Colonic mucosa (tissue), 4 donors: ENCODE data around the gene STK33. TPM values are rescaled to one million over a fixed set of nuclear protein-coding genes. Genes with fewer than 3 reads are reported as not detected.

ENCODE experiments used
- DNase-seq: peaks from one replicate; pipeline ENCODE4 v3.0.0-alpha.2; 2020
- H3K27ac ChIP-seq: fragments of 200-600 bp; one replicate; pipeline ENCODE4 v1.8.0; 2021
- H3K27me3 ChIP-seq: fragments of 200-600 bp; one replicate; pipeline ENCODE4 v1.8.0; 2021
- H3K36me3 ChIP-seq: fragments of 200-600 bp; one replicate; pipeline ENCODE4 v1.8.0; 2021
- H3K4me1 ChIP-seq: fragments of 200-600 bp; one replicate; pipeline ENCODE4 v1.8.0; 2021; ENCODE audit warnings: mild to moderate bottlenecking
- H3K4me3 ChIP-seq: fragments of 200-600 bp; one replicate; pipeline ENCODE4 v1.8.0; 2021
- H3K9ac ChIP-seq, 2 donors: one replicate each; pipeline ENCODE4 v1.7.0; 2013; ENCODE audit warnings: control low read depth in 2 of 2, low read depth in 2 of 2, low read length in 2 of 2
- H3K9me3 ChIP-seq: fragments of 200-600 bp; one replicate; pipeline ENCODE4 v1.8.0; 2021
- CTCF ChIP-seq: fragments of 200-600 bp; IDR thresholded peaks from one replicate; pipeline ENCODE4 v1.8.0; 2022; ENCODE audit warnings: antibody characterized with exemption, mild to moderate bottlenecking
- intact Hi-C: fragments of 100-400 bp; cut with DNase I; formaldehyde crosslinking; loops from one replicate; pipeline ENCODE4 v1.14.1; 2022
- total RNA-seq, 2 donors: library from RNA; stranded (reverse); fragmentation: NEBNext Ultra II Directional in 1 of 2; extraction: Animal tissue kit (Norgen Biotek cat#: 25700) in 1 of 2; gene quantifications; one replicate each; pipeline ENCODE4 v1.2.1, GENCODE V29; 2021
- donor health status: healthy.
- donor health status: DM: no; HTN: no; CAD: no.
- donor health status: DM: no; HTN: no; CAD: no.

STK33 gene
- total RNA-seq, 2 donors from 2014 or later: 3.7 to 4.1 TPM

GRCh38 chr11:8392886-8393285 lies 201.1 kb downstream of the STK33 start:
- H3K27me3 ChIP-seq: no peaks in the 10 kb centered on the region
- intact Hi-C loops: no loop called here
- DNase-seq: no peak
- TF ChIP-seq CTCF: no peak
- H3K4me1 ChIP-seq: no peaks in the 10 kb centered on the region
- H3K36me3 ChIP-seq: no peaks in the 10 kb centered on the region
- H3K9me3 ChIP-seq: no peaks in the 10 kb centered on the region
- no peak overlapping the region for H3K27ac ChIP-seq
- no peak overlapping the region for H3K4me3 ChIP-seq
- no peak overlapping the region for H3K9ac ChIP-seq

- Histone ChIP-seq H3K4me1 (no peaks in the 10 kb centered on the region), H3K4me3 (no peak overlapping the region)
- DNase-seq: no peak
Measured at GRCh38 chr11:8392166-8392565, 201.9 kb downstream of the STK33 start.

GRCh38 chr11:8390851-8391612 lies 203.0 kb downstream of the STK33 start:
- intact Hi-C loops: no loop called here
- no peak overlapping the region for H3K4me3 ChIP-seq
- no peak overlapping the region for H3K27ac ChIP-seq
- H3K9me3 ChIP-seq: no peaks in the 10 kb centered on the region
- H3K36me3 ChIP-seq: no peaks in the 10 kb centered on the region
- no peak overlapping the region for H3K9ac ChIP-seq
- no peak for TF ChIP-seq CTCF
- H3K4me1 ChIP-seq: no peaks in the 10 kb centered on the region
- no peaks in the 10 kb centered on the region for H3K27me3 ChIP-seq
- no peak for DNase-seq

More at GRCh38 chr11:8392166-8392565, 201.9 kb downstream of the STK33 start:
- TF ChIP-seq CTCF: no peak
- Histone ChIP-seq H3K27ac (no peak overlapping the region), H3K36me3 (no peaks in the 10 kb centered on the region), H3K9ac (no peak overlapping the region), H3K9me3 (no peaks in the 10 kb centered on the region), H3K27me3 (no peaks in the 10 kb centered on the region)
- intact Hi-C loops: no loop called here

GRCh38 chr11:8389029-8389996 lies 204.7 kb downstream of the STK33 start:
- intact Hi-C loops: no loop called here

More at GRCh38 chr11:8389029-8389996, 204.7 kb downstream of the STK33 start:
- no peak overlapping the region for H3K9ac ChIP-seq
- H3K4me3 ChIP-seq: no peak overlapping the region
- no peak for DNase-seq
- H3K27ac ChIP-seq: no peak overlapping the region
- no peaks in the 10 kb centered on the region for H3K27me3 ChIP-seq
- TF ChIP-seq CTCF: no peak
- no peaks in the 10 kb centered on the region for H3K9me3 ChIP-seq
- H3K36me3 ChIP-seq: no peaks in the 10 kb centered on the region
- no peaks in the 10 kb centered on the region for H3K4me1 ChIP-seq
